Ovary (tissue), 3 donors: ENCODE measurements around the gene INPP4A.

Experiments
- CTCF ChIP-seq, 3 donors: fragments of 450-650 bp in 2 of 3; fragments of 200-600 bp in 1 of 3; IDR thresholded peaks; one replicate each; pipeline versions ENCODE4 v1.5.1 to v1.8.0; 2016 to 2022; ENCODE audit warnings: antibody characterized with exemption in 3 of 3, mild to moderate bottlenecking in 1 of 3
- EP300 ChIP-seq: sonication (generic); formaldehyde crosslinking; IDR thresholded peaks from one replicate; pipeline ENCODE4 v1.6.1; 2017; ENCODE audit warnings: antibody characterized with exemption
- donor health status: DM: no; HTN: no; CAD: no.

- TF ChIP-seq CTCF (IDR thresholded peaks at IDR 0.05) (no peak), EP300 (no peak)
These were observed 7.9 kb upstream of the INPP4A start for GRCh38 chr2:98436734-98437133.
